ENCODE data around the gene CLNK.

CLNK gene

DNA sequence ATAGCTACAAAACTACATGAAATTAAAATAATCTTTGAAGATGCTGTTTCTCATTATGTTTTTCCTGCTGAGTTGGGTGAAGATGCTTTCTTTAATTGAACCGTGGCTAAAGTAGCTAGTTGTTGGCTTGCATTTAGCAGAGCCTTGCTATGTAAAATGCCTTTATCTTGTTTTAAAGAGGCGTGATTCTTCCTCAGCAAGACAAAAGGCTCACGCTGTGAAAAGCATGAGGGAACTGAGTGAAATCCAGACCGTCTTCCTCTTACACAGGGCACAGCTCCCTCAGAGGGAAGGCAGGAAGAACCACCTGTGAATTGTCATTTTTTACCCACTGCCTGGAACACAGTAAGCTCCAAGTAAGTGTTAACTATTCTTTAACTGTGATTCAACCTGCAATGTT lies 188.4 kb downstream of the CLNK start:
- TF ChIP-seq, protein P1, sequence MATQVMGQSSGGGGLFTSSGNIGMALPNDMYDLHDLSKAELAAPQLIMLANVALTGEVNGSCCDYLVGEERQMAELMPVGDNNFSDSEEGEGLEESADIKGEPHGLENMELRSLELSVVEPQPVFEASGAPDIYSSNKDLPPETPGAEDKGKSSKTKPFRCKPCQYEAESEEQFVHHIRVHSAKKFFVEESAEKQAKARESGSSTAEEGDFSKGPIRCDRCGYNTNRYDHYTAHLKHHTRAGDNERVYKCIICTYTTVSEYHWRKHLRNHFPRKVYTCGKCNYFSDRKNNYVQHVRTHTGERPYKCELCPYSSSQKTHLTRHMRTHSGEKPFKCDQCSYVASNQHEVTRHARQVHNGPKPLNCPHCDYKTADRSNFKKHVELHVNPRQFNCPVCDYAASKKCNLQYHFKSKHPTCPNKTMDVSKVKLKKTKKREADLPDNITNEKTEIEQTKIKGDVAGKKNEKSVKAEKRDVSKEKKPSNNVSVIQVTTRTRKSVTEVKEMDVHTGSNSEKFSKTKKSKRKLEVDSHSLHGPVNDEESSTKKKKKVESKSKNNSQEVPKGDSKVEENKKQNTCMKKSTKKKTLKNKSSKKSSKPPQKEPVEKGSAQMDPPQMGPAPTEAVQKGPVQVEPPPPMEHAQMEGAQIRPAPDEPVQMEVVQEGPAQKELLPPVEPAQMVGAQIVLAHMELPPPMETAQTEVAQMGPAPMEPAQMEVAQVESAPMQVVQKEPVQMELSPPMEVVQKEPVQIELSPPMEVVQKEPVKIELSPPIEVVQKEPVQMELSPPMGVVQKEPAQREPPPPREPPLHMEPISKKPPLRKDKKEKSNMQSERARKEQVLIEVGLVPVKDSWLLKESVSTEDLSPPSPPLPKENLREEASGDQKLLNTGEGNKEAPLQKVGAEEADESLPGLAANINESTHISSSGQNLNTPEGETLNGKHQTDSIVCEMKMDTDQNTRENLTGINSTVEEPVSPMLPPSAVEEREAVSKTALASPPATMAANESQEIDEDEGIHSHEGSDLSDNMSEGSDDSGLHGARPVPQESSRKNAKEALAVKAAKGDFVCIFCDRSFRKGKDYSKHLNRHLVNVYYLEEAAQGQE (IDR thresholded peaks at IDR 0.05; ENCODE audit: insufficient read depth in 1 of 2, low read depth in 2 of 2, low read length in 2 of 2) = no peak
- TF ChIP-seq TAF1 (IDR thresholded peaks at IDR 0.05; ENCODE audit: borderline replicate concordance, insufficient read depth, low read length) (no peak), POLR2AphosphoS5 (IDR thresholded peaks at IDR 0.05; ENCODE audit: low read depth, low read length) (no peak), SIN3A (IDR thresholded peaks at IDR 0.05; ENCODE audit: borderline replicate concordance, insufficient read depth, low read length) (no peak), FOXP2 (optimal IDR thresholded peaks at IDR 0.05; ENCODE audit: borderline replicate concordance, extremely low read depth, extremely low read length, insufficient read depth) (no peak)

DNA sequence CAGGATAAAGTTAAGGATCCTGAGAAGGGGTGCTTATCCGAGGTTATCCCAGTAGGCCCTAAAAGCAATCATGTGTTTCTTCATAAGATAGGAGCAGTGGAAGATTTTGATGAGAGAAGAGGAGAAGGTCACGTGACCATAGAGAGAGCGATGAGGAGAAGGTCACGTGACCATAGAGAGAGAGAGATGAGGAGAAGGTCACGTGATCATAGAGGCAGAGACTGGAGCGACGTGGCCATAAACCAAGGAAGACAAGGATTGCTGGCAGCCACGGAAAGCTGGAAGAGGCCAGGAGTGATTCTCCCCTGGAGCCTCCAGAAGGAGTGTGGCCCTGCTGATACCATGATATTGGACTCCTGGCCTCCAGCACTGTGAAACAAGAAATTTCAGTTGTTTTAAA lies 188.9 kb downstream of the CLNK start:
- TF ChIP-seq FOXP2 (optimal IDR thresholded peaks at IDR 0.05; ENCODE audit: borderline replicate concordance, extremely low read depth, extremely low read length, insufficient read depth) = no peak
- TF ChIP-seq, protein P1 (IDR thresholded peaks at IDR 0.05; ENCODE audit: insufficient read depth in 1 of 2, low read depth in 2 of 2, low read length in 2 of 2) = no peak
- no peak for TF ChIP-seq POLR2AphosphoS5 (IDR thresholded peaks at IDR 0.05; ENCODE audit: low read depth, low read length)
- no peak for TF ChIP-seq TAF1 (IDR thresholded peaks at IDR 0.05; ENCODE audit: borderline replicate concordance, insufficient read depth, low read length)
- TF ChIP-seq SIN3A (IDR thresholded peaks at IDR 0.05; ENCODE audit: borderline replicate concordance, insufficient read depth, low read length) = no peak

DNA sequence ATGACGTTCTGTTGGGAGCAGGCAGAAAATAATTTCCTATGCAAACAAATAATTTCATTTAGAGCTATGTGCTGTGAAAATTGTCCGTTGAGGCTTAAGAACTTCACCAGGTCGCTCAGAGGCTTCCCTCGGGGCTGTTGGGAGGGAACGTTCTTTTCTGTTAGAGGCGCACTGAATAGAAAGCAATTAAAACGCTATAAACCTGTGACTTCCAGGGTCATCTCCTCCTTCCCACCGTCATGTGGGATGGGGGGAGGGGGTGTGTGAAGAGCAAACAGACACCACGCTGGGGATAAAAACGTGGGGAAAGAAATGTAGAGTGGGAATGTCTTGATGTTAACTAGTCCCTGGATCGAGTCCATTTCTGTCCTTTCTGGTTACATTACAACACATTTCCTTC lies 192.1 kb downstream of the CLNK start:
- TF ChIP-seq POLR2AphosphoS5 (IDR thresholded peaks at IDR 0.05; ENCODE audit: low read depth, low read length) (no peak), TAF1 (IDR thresholded peaks at IDR 0.05; ENCODE audit: borderline replicate concordance, insufficient read depth, low read length) (no peak), FOXP2 (optimal IDR thresholded peaks at IDR 0.05; ENCODE audit: borderline replicate concordance, extremely low read depth, extremely low read length, insufficient read depth) (no peak), SIN3A (IDR thresholded peaks at IDR 0.05; ENCODE audit: borderline replicate concordance, insufficient read depth, low read length) (no peak)
- TF ChIP-seq, protein P1 (IDR thresholded peaks at IDR 0.05; ENCODE audit: insufficient read depth in 1 of 2, low read depth in 2 of 2, low read length in 2 of 2) = no peak

DNA sequence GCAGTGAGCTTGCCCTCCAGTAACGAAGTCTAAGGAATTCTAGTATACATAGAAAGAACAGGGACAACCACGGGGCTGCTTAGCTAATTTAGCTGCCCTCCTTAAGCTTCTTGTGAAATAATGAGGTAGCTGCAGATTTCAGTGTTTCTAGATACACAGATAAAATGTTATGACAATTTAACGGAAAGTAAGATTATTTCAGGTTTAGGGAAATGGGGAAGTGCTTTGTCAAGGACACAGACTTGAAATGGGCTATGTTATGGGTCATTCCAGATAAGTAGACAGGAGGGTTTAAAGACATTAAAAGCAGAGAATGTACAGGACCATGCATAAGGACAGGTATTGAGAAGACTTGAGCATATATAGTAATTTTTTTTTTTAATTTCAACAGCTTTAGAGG lies 193.2 kb downstream of the CLNK start:
- no peak for TF ChIP-seq SIN3A (IDR thresholded peaks at IDR 0.05; ENCODE audit: borderline replicate concordance, insufficient read depth, low read length)
- TF ChIP-seq, protein P1 (IDR thresholded peaks at IDR 0.05; ENCODE audit: insufficient read depth in 1 of 2, low read depth in 2 of 2, low read length in 2 of 2) = no peak
- TF ChIP-seq TAF1 (IDR thresholded peaks at IDR 0.05; ENCODE audit: borderline replicate concordance, insufficient read depth, low read length) = no peak

DNA sequence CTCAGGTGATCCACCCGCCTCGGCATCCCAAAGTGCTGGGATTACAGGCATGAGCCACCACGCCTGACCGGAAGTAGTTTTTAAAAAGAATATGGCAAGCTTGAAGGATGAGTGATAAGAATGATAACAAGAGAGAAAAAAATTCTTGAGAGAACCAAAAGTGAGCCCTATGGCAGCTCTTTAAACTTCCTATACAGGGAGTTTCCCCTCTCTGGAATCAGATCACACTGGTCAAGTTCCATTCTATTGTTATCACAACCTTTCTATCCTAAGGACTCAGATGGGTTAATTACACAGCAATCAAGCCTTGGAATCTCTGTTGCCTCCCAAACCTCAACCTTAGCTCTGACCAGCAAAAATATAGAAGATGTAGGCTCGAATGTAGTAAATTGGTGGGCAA lies 193.6 kb downstream of the CLNK start:
- TF ChIP-seq SIN3A (IDR thresholded peaks at IDR 0.05; ENCODE audit: borderline replicate concordance, insufficient read depth, low read length) (no peak), FOXP2 (optimal IDR thresholded peaks at IDR 0.05; ENCODE audit: borderline replicate concordance, extremely low read depth, extremely low read length, insufficient read depth) (no peak), POLR2AphosphoS5 (IDR thresholded peaks at IDR 0.05; ENCODE audit: low read depth, low read length) (no peak), TAF1 (IDR thresholded peaks at IDR 0.05; ENCODE audit: borderline replicate concordance, insufficient read depth, low read length) (no peak)
- TF ChIP-seq, protein P1 (IDR thresholded peaks at IDR 0.05; ENCODE audit: insufficient read depth in 1 of 2, low read depth in 2 of 2, low read length in 2 of 2) = no peak

Data from PFSK-1 (cell line).